ENCODE measurements around the gene SARNP. TPM values are rescaled to one million over a fixed set of nuclear protein-coding genes. Genes with fewer than 3 reads are reported as not detected.
"Not testable (repeated sequence)": the region's sequence is repeated elsewhere in the genome, so short reads cannot be mapped to it uniquely, and the experiment has no call there.

SARNP gene
- total RNA-seq, 4 donors from 2014 or later = 32.0 to 45.8 (median 40.1) TPM

DNA sequence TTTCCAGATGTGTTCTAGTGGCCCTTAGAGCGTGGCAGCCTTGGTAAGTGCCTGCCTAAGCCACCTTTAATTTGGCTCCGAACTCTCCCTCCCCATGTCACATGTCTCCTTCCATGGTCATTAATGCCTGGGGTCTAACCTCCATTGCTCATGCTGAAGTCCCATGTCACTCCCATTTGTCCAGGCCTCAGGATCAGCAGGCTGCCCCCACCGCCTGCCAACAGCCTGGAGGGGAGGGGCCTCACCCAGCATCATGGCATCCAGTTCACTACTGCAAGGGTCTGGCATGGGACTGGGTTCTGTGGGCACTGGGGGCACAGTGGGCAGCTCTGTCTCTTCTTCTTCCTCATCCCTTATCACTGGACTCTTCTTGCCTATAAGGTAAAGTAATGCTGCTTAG, 20.8 kb upstream of the SARNP start:
- no peaks in the 10 kb centered on the region for H3K27me3 ChIP-seq
- no peak overlapping the region for H3K27ac ChIP-seq
- DNase-seq (ENCODE audit: low spot score in 2 of 2) = peak in 1 of 2 donors; percentile 15
- TF ChIP-seq POLR2AphosphoS5 (IDR thresholded peaks at IDR 0.05) = no peak
- TF ChIP-seq EP300 (IDR thresholded peaks at IDR 0.05) = no peak
- TF ChIP-seq, protein P1, sequence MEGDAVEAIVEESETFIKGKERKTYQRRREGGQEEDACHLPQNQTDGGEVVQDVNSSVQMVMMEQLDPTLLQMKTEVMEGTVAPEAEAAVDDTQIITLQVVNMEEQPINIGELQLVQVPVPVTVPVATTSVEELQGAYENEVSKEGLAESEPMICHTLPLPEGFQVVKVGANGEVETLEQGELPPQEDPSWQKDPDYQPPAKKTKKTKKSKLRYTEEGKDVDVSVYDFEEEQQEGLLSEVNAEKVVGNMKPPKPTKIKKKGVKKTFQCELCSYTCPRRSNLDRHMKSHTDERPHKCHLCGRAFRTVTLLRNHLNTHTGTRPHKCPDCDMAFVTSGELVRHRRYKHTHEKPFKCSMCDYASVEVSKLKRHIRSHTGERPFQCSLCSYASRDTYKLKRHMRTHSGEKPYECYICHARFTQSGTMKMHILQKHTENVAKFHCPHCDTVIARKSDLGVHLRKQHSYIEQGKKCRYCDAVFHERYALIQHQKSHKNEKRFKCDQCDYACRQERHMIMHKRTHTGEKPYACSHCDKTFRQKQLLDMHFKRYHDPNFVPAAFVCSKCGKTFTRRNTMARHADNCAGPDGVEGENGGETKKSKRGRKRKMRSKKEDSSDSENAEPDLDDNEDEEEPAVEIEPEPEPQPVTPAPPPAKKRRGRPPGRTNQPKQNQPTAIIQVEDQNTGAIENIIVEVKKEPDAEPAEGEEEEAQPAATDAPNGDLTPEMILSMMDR (IDR thresholded peaks at IDR 0.05) = no peak
- TF ChIP-seq POLR2A (IDR thresholded peaks at IDR 0.05) = no peak
- peaks cover 9% of the 10 kb centered on the region for H3K4me1 ChIP-seq
- H3K4me3 ChIP-seq = no peak overlapping the region
- peaks cover 22% of the 10 kb centered on the region for H3K36me3 ChIP-seq
- no peaks in the 10 kb centered on the region for H3K9me3 ChIP-seq
- WGBS = 88% methylated on average over 3 of the region's 3 CpGs

DNA sequence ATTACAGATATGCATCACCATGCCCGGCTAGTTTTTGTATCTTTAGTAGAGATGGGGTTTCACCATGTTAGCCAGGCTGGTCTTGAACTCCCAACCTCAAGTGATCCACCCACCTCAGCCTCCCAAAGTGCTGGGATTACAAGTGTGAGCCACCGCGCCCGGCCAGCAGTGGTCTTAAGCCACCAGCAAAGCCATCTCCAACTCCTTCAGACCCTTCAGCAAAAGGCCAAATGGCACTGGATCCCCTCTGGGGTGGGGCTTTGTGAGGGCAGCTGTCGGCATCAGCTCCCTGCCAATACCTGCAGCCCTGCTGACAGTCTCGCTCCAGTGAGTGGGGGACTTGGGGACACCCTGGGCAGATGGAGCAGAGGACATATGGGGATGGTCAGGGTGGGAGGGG, 16.9 kb upstream of the SARNP start:
- WGBS = 97% methylated on average over 5 of the region's 6 CpGs
- H3K27ac ChIP-seq; H3K27me3 ChIP-seq; H3K9me3 ChIP-seq; DNase-seq (ENCODE audit: low spot score in 2 of 2); H3K4me3 ChIP-seq: not testable (repeated sequence)
- Histone ChIP-seq H3K36me3 (peaks cover 22% of the 10 kb centered on the region), H3K4me1 (peaks cover 28% of the 10 kb centered on the region)

DNA sequence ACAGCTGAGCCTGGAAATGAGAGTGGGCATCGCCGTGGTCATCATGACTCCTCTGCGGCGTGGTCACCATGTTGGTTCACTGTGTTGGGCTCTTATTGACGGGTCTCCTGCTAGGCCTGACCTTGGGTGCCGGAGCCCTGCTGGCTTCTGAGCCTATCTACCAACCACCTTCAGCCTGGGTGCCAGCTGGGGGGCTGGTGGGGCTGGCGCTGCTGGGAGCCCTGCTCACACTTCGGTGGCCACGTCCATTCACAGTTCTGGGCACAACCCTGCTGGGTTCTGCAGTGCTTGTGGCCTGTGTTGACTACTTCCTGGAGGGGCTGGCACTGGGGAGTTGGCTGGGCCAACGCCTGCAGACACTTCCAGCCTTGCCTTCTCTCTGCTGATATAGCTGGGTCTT, 15.5 kb upstream of the SARNP start:
- peaks cover 22% of the 10 kb centered on the region for H3K36me3 ChIP-seq
- no peak overlapping the region for H3K27ac ChIP-seq
- WGBS = 97% methylated on average over 9 of the region's 10 CpGs
- DNase-seq (ENCODE audit: low spot score in 2 of 2) = no peak
- no peak overlapping the region for H3K4me3 ChIP-seq
- peaks cover 38% of the 10 kb centered on the region for H3K4me1 ChIP-seq
- TF ChIP-seq, protein P1 (IDR thresholded peaks at IDR 0.05) = no peak
- TF ChIP-seq POLR2AphosphoS5 (IDR thresholded peaks at IDR 0.05) = no peak
- no peaks in the 10 kb centered on the region for H3K9me3 ChIP-seq
- no peaks in the 10 kb centered on the region for H3K27me3 ChIP-seq

DNA sequence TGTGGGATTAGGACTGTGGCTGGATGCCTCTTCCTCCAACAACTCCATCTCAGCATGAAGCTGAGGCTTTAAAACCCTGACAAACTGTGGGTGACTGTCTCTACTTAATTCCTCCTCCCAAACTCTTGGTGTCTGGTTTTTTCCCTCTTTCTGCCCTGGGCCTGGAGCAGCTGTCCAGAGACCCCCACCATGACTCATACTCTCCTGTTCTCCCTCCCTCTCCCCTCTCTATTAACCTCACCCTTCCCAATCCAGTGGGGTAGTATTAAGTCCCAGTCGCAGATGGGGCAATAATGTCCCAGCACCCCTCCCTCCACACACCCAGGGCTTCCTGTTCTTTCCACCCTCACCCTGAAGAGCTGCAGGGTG, 13.9 kb upstream of the SARNP start:
- Histone ChIP-seq H3K4me1 (peaks cover 51% of the 10 kb centered on the region), H3K4me3 (peak overlapping the region; percentile 76), H3K36me3 (peaks cover 16% of the 10 kb centered on the region), H3K9me3 (no peaks in the 10 kb centered on the region), H3K27me3 (no peaks in the 10 kb centered on the region), H3K27ac (peak overlapping the region; percentile 94)
- no peak for TF ChIP-seq EP300 (IDR thresholded peaks at IDR 0.05)
- TF ChIP-seq, protein P1 (IDR thresholded peaks at IDR 0.05) = no peak
- TF ChIP-seq POLR2AphosphoS5 (IDR thresholded peaks at IDR 0.05) = peak in 1 of 3 donors; percentile 12
- no peak for TF ChIP-seq POLR2A (IDR thresholded peaks at IDR 0.05)
- WGBS = 27% methylated on average over 1 of the region's 1 CpG
- DNase-seq (ENCODE audit: low spot score in 2 of 2) = peak; percentile 76 to 77

DNA sequence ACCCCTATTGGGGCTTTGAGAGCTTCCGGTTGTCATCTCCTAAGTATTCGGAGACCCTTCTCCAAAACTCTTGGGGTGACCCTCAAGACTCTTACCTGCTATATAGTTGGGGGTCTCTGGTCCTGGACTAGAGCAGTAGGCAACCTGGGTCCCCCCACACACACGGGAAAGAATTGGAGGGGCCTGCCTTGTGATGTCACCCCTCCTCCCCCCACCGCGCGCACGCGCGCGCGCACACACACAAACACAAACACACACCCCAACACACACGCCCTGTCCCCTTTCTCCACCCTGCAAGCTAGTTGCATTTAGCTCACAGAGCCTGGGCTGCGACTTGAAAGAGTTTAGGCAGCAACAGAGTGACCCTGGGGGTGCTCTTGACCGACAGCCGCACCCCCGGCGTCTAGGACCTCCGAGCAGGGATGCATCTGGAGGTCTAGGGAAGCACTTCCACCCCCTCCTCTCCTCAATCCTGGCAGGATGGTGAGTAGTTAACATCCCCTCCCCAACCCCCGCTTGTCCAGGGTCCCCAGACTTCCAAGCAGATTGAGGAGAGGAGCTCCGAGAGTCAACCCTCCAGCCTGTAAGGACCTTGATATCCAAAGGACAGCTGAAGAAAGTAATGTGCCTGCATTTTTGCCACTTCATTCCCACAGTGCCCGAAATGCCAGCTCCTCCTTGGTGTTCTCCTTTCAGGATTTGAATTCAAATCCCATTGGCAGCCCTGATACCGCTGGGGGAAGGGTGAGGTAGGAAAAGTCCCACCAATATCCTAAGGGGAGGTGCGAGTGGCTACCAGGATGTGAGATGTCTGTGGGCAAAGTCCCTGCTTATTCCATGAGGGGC, 13.3 kb upstream of the SARNP start:
- no peak for TF ChIP-seq EP300 (IDR thresholded peaks at IDR 0.05)
- peak in 1 of 2 donors; percentile 59 for TF ChIP-seq POLR2A (IDR thresholded peaks at IDR 0.05)
- TF ChIP-seq POLR2AphosphoS5 (IDR thresholded peaks at IDR 0.05) = peak in 1 of 3 donors; percentile 27
- H3K4me1 ChIP-seq = peaks cover 57% of the 10 kb centered on the region
- no peaks in the 10 kb centered on the region for H3K9me3 ChIP-seq
- H3K4me3 ChIP-seq = peak overlapping the region; percentile 76
- H3K27me3 ChIP-seq = no peaks in the 10 kb centered on the region
- peak; percentile 88 to 90 for DNase-seq (ENCODE audit: low spot score in 2 of 2)
- 19% methylated on average over 6 of the region's 23 CpGs for WGBS
- peak overlapping the region; percentile 94 for H3K27ac ChIP-seq
- peaks cover 11% of the 10 kb centered on the region for H3K36me3 ChIP-seq

DNA sequence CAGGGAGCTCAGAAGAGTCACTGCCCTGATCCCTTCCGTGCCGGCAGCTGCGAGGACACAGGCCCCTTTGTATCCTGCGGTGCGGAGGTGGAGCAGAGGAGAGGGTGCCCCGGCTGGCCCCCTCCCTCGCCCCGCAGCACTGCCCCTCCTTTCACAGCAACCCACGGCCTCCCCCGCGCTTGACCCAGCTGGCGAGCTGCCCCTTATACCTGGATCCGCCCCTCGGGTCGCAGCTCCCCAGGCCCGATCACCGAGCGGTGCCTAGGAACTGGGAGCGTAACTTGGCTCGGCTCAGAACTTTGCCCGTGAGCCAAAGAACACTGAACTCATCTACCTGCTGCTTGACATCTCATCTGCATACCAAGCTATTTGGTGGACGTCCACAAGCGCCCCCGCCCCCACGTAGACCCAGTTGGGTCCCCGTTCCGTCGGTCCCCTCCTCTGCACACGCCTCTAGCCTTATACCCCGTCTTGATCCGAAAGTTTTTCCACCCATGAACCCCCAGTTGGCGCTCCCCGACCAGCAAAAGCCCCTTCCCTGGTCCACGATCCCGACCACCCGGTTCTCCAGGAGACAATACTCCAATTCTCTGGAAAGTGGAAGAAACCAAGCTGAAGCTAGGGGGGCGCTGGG, 12.6 kb upstream of the SARNP start:
- H3K36me3 ChIP-seq = peaks cover 5% of the 10 kb centered on the region
- DNase-seq (ENCODE audit: low spot score in 2 of 2) = peak; percentile 84 to 87
- peak overlapping the region; percentile 76 for H3K4me3 ChIP-seq
- TF ChIP-seq POLR2AphosphoS5 (IDR thresholded peaks at IDR 0.05) (no peak), EP300 (IDR thresholded peaks at IDR 0.05) (no peak), POLR2A (IDR thresholded peaks at IDR 0.05) (no peak)
- TF ChIP-seq, protein P1 (IDR thresholded peaks at IDR 0.05) = no peak
- H3K27ac ChIP-seq = peak overlapping the region; percentile 94
- peaks cover 58% of the 10 kb centered on the region for H3K4me1 ChIP-seq
- 1% methylated on average over 37 of the region's 37 CpGs for WGBS
- H3K27me3 ChIP-seq = no peaks in the 10 kb centered on the region
- no peaks in the 10 kb centered on the region for H3K9me3 ChIP-seq
